ENCODE measurements around the gene ARMC7. TPM values are rescaled to one million over a fixed set of nuclear protein-coding genes. Genes with fewer than 3 reads are reported as not detected.

ARMC7 gene
- total RNA-seq, 1 experiment from 2014 or later = 43.2 TPM

DNA sequence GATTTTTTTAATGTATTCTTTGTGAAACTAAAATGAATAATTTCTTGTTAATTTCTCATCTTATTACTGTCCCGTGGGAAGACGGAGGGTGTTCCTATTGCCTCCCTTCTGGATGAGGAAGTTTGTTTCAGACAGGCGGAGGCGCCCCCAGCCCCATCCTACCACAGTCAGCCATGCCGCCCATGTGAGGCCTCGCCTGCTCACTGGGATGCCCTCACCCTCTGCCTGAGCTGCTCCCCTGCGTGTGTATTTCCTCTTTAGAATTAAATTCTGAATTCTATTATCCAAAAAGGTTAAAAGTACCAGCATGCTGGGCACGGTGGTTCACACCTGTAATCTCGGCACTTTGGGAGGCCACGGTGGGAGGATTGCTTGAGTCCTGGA lies 48.7 kb upstream of the ARMC7 start (continued):
- TF ChIP-seq, protein P1, sequence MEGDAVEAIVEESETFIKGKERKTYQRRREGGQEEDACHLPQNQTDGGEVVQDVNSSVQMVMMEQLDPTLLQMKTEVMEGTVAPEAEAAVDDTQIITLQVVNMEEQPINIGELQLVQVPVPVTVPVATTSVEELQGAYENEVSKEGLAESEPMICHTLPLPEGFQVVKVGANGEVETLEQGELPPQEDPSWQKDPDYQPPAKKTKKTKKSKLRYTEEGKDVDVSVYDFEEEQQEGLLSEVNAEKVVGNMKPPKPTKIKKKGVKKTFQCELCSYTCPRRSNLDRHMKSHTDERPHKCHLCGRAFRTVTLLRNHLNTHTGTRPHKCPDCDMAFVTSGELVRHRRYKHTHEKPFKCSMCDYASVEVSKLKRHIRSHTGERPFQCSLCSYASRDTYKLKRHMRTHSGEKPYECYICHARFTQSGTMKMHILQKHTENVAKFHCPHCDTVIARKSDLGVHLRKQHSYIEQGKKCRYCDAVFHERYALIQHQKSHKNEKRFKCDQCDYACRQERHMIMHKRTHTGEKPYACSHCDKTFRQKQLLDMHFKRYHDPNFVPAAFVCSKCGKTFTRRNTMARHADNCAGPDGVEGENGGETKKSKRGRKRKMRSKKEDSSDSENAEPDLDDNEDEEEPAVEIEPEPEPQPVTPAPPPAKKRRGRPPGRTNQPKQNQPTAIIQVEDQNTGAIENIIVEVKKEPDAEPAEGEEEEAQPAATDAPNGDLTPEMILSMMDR (IDR thresholded peaks at IDR 0.05 in 2 of 3, conservative IDR thresholded peaks at IDR 0.05 in 1 of 3; ENCODE audit: borderline replicate concordance in 1 of 3, insufficient read depth in 1 of 3, low read depth in 2 of 3, low read length in 2 of 3) = no peak
- TF ChIP-seq POLR2AphosphoS5 (IDR thresholded peaks at IDR 0.05; ENCODE audit: low read depth, low read length) = no peak
- TF ChIP-seq, protein P2, sequence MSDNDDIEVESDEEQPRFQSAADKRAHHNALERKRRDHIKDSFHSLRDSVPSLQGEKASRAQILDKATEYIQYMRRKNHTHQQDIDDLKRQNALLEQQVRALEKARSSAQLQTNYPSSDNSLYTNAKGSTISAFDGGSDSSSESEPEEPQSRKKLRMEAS (IDR thresholded peaks at IDR 0.05) = no peak

DNA sequence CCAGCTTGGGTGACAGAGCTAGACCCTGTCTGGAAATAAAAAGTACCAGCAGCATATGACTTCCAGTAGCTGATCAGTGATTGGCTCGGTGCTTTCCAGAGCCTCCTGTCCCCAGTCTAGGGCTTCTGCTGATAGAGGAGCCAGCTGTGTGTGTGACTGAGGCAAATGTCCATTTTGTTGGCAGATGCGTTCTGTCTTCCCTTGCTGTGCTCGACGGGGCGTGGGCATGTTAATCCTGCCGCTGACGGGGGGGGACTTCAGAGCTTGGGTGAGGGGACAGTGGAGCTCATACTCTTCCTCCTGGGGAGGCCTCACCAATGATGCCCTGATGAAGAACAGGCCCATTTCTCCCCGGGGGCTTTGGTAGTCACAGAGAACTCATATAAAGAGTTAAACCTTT lies 48.2 kb upstream of the ARMC7 start:
- RAD21 ChIA-PET (ENCODE audit: low non-redundant PET in 1 of 2, low total read pairs in 2 of 2, uncharacterized antibody in 2 of 2, unreplicated experiment in 2 of 2) = no interaction called here
- DNase-seq (ENCODE audit: low read depth, low spot score) (no peak), ATAC-seq (no peak)
- Histone ChIP-seq H3K27me3 (ENCODE audit: insufficient read depth, low read length) (no peaks in the 10 kb centered on the region), H3K4me1 (ENCODE audit: control insufficient read depth in 1 of 2, insufficient read depth in 2 of 2, low read length in 2 of 2) (no peaks in the 10 kb centered on the region), H3K36me3 (ENCODE audit: control insufficient read depth in 1 of 2, insufficient read depth in 2 of 2, low read length in 2 of 2) (peaks cover 26 to 41% of the 10 kb centered on the region in 2 experiments; a peak in 3 of 4 replicates), H3K4me2 (ENCODE audit: low read length) (no peak overlapping the region), H2AFZ (ENCODE audit: low read depth, low read length, poor library complexity, severe bottlenecking) (no peak overlapping the region), H3K27ac (ENCODE audit: low read depth, low read length) (no peak overlapping the region), H3K79me2 (ENCODE audit: insufficient read depth, low read length) (no peaks in the 10 kb centered on the region), H3K9me2 (ENCODE audit: insufficient read depth) (no peaks in the 10 kb centered on the region), H4K20me1 (ENCODE audit: insufficient read depth) (no peaks in the 10 kb centered on the region), H3K9ac (ENCODE audit: low read length) (no peak overlapping the region), H3K4me3 (replicated peaks in 1 of 2; ENCODE audit: low read depth in 1 of 2, low read length in 2 of 2) (no peak overlapping the region), H3K9me3 (ENCODE audit: control insufficient read depth in 1 of 2, insufficient read depth in 1 of 2, low read depth in 1 of 2, low read length in 2 of 2) (no peaks in the 10 kb centered on the region)
- CTCF ChIA-PET = interaction anchor here (3.2 kb wide), 2 partner anchors 52 to 100 kb away, joined by 16 read pairs; no protein-coding TSS in a partner anchor
- POLR2A ChIA-PET = interaction anchor here (0.6 to 1.0 kb wide), 2 partner anchors 49 to 103 kb away, joined by 3 to 5 read pairs; no protein-coding TSS in a partner anchor
- intact Hi-C loops (cut with micrococcal nuclease) = no loop called here
- TF ChIP-seq ZFX (IDR thresholded peaks at IDR 0.05) (no peak), TCF7L2 (IDR thresholded peaks at IDR 0.05; ENCODE audit: borderline replicate concordance, extremely low read depth, insufficient read depth, insufficient read length) (no peak), RAD21 (IDR thresholded peaks at IDR 0.05; ENCODE audit: low read depth) (no peak), EZH2phosphoT487 (IDR thresholded peaks at IDR 0.05; ENCODE audit: borderline replicate concordance) (no peak), EZH2 (IDR thresholded peaks at IDR 0.05) (no peak)
- TF ChIP-seq, protein P3, sequence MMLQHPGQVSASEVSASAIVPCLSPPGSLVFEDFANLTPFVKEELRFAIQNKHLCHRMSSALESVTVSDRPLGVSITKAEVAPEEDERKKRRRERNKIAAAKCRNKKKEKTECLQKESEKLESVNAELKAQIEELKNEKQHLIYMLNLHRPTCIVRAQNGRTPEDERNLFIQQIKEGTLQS (IDR thresholded peaks at IDR 0.05) = no peak
- BruUV-seq (replicated peaks) = no TSS peak

Data from HCT116 (cell line).